Bronchial epithelial cell (primary cell): ENCODE measurements around the gene TOMM70. TPM values are rescaled to one million over a fixed set of nuclear protein-coding genes. Genes with fewer than 3 reads are reported as not detected.

ENCODE experiments used
- DNase-seq: peaks from one replicate; pipeline ENCODE4 v3.0.0-alpha.2; 2010; ENCODE audit warnings: low read depth
- FAIRE-seq: peaks from 2 replicates; lab custom pipeline; 2011; peaks lifted over from hg19 to GRCh38; lab: Jason Lieb, UNC
- H3K27me3 ChIP-seq: 2 replicates; pipeline ENCODE4 v1.5.1; 2011; ENCODE audit warnings: low read length; ENCODE audit not compliant: control insufficient read depth, insufficient read depth
- H3K36me3 ChIP-seq: 2 replicates; pipeline ENCODE4 v1.5.1; 2011; ENCODE audit warnings: low read length; ENCODE audit not compliant: control insufficient read depth, insufficient read depth
- H3K4me3 ChIP-seq: 2 replicates; pipeline ENCODE4 v1.5.1; 2011; ENCODE audit warnings: mild to moderate bottlenecking, low read depth, low read length, control low read depth
- CTCF ChIP-seq: IDR thresholded peaks from 2 replicates; pipeline ENCODE4 v1.5.1; 2011; ENCODE audit warnings: mild to moderate bottlenecking, moderate library complexity, low read length, control low read depth, inconsistent platforms; ENCODE audit not compliant: insufficient read depth, severe bottlenecking
- total RNA-seq: library from RNA; depleted of rRNA; stranded (reverse); fragments of >200 nt; gene quantifications from 2 replicates; pipeline ENCODE4 v1.2.1, GENCODE V29; 2014

The TOMM70 gene
- total RNA-seq, 1 donor from 2014 or later, result 40.8 TPM

DNA sequence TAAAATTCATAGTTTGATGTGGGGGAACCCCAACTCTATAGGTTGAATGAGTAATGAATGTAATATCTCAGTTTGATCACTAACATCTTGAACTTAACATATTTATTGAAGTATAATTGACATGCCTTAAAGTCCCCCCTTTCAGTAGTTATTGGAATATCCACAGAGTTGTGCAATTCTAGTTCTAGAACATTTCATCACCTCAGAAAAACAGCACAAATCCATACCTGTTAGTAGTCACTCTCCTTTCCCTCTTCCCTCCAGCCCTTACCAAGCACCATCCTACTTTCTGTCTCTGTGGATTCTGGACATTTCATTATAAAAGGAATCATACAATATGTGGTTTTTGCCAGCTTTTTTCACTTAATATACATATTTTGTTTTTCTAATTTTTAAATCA lies 75.1 kb downstream of the TOMM70 start:
- FAIRE-seq, result no peak
- no peak for TF ChIP-seq CTCF

DNA sequence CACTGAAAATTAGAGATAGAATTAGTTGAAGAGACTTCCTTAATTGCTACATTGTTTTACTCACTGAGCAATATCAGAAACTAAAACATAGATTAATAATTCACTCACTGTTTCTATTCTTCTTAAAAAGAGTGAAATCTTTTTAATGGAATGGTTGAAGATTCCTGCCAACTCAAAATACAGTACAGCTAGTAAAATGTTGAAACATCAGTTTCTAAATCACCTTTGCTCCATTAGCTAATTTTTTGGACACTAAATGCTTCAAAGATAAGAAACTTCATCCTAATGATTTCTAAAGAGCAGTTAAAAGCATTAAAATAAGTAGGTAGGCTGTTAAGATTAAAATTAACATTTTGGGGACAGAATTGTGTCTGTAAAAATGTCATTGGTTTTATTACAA lies 76.8 kb downstream of the TOMM70 start:
- Histone ChIP-seq H3K36me3 (peaks cover 1% of the 10 kb centered on the region), H3K27me3 (no peaks in the 10 kb centered on the region), H3K4me3 (no peak overlapping the region)
- DNase-seq (no peak), FAIRE-seq (no peak)
- TF ChIP-seq CTCF, result no peak

More for the DNA sequence above, 75.1 kb downstream of the TOMM70 start:
- H3K36me3 ChIP-seq, result peaks cover 1% of the 10 kb centered on the region
- no peak overlapping the region for H3K4me3 ChIP-seq
- no peak for DNase-seq
- H3K27me3 ChIP-seq, result no peaks in the 10 kb centered on the region

GRCh38 chr3:100319951-100320350 lies 80.9 kb downstream of the TOMM70 start:
- Histone ChIP-seq H3K4me3 (no peak overlapping the region), H3K27me3 (no peaks in the 10 kb centered on the region), H3K36me3 (no peaks in the 10 kb centered on the region)
- no peak for TF ChIP-seq CTCF
- FAIRE-seq, result no peak
- no peak for DNase-seq

- Histone ChIP-seq H3K36me3 (no peaks in the 10 kb centered on the region), H3K4me3 (no peak overlapping the region), H3K27me3 (no peaks in the 10 kb centered on the region)
- no peak for DNase-seq
- no peak for TF ChIP-seq CTCF
- FAIRE-seq, result no peak
These were observed 83.0 kb downstream of the TOMM70 start for GRCh38 chr3:100317912-100318311.

- peak; percentile 35 for TF ChIP-seq CTCF
- Histone ChIP-seq H3K4me3 (no peak overlapping the region), H3K36me3 (no peaks in the 10 kb centered on the region), H3K27me3 (no peaks in the 10 kb centered on the region)
- FAIRE-seq (no peak), DNase-seq (peak; percentile 63)
These were observed 84.2 kb downstream of the TOMM70 start for GRCh38 chr3:100316641-100317069.

Other genes starting within 250 kb of the TOMM70 start
- gene TBC1D23, start 140.1 kb downstream of the TOMM70 start, total RNA-seq, result 36.6 and 46.3 TPM in 2 replicates
- gene NIT2, start 66.3 kb downstream of the TOMM70 start, total RNA-seq, result 15.3 and 21.9 TPM in 2 replicates
- 0.51 and 1.1 TPM in 2 replicates for gene LNP1, start 450 bp upstream of the TOMM70 start, total RNA-seq
- 6.5 and 6.8 TPM in 2 replicates for gene TMEM45A, start 91.5 kb upstream of the TOMM70 start, total RNA-seq
- gene ADGRG7, start 208.5 kb upstream of the TOMM70 start, total RNA-seq, result under 0.01 TPM in 1 of 2 replicates, not detected in the other